HG03159 (cell line): ENCODE data around the gene TECPR1.

Source experiments
- ATAC-seq: cut with Tn5 transposase; IDR thresholded peaks from one replicate; pipeline ENCODE4 v1.9.1; 2021; ENCODE audit warnings: mild to moderate bottlenecking, moderate library complexity; ENCODE audit not compliant: unreplicated experiment

TECPR1 gene

DNA sequence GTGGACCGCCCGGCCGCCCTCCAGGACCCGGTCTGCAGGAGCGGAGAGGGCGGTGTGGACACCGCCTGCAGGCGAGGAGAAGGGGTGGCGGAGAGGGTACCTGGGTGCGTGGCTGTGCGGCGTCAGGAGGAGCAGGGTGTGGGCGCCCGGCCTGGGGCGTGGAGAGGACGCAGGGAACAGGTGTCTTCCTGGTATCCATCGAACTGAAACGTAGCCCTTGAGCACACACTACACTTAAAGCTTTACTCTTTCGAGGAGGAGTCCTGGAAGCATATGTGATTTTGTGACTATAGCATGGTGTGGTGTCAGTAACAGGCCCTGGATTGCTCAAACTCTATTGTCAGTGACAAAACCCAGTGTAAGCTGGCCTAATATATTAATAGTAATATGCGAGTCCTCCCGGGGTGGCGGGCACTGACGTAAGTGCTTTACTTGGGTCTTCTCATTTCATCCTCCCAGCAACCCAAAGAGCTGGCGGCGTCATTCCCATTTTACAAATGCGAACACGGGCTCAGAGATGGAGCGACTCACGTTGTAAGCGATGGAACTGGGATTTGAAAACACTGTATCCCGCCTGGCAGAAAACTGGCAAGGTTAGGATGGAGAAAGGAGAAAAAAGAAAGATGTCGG lies 508 bp upstream of the TECPR1 start:
- ATAC-seq, result peak; percentile 25

DNA sequence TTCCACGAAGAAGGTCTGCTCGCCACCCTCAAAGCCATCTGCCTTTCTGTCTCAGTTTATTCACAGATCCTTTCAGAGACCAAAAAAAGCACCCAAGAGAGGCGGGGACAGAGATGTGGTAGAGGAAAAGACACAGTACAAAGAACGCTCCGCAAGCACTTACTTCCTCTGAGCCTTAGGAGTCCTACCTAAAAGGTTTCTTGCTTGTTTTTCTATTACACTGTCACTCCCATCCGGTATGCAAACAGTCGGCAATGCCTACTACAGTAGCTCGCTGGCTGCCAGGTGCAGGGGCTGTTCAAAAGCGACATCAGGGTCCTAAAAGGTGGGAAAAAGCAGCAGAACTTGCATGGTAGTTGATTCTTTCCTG lies 816 bp downstream of the TECPR1 start:
- ATAC-seq, result peak; percentile 25

DNA sequence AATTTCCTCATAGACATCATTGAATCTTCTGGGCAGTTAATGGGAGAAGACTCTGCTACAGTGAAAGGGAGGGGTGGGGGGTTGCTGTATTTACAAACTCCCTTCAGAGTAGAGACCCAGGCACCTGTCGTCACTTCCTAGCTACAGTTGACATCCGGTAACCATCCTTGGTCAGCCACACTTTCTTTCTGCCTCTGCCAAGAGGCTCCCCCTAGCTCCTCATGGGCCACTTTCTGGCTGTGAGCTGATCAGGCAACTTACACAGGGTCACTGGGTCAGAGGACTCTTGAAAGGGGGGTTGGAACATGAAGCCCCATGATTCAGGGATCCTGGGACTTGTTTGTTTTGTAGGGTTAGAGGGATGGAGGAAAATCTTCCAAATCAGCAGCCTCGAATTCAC lies 1.2 kb downstream of the TECPR1 start:
- no peak for ATAC-seq

DNA sequence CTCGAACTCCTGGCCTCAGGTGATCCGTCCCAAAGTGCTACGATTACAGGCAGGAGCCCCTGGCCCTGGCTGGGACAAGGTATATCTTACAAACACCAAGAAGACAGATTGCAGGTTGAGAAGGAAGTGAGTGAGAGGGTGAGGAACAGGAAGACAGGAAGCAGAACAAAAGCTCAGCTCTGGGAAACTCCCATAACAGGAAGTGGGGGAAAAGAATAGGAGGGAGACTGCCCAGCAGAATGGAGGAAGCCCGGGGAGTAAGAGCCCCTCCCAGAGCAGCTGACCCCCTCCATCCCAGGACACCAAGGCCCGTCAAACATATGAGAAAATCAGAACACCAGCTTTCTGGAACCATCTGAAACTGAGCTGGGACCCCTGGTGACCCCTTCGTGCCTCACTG lies 2.9 kb downstream of the TECPR1 start:
- ATAC-seq, result no peak

DNA sequence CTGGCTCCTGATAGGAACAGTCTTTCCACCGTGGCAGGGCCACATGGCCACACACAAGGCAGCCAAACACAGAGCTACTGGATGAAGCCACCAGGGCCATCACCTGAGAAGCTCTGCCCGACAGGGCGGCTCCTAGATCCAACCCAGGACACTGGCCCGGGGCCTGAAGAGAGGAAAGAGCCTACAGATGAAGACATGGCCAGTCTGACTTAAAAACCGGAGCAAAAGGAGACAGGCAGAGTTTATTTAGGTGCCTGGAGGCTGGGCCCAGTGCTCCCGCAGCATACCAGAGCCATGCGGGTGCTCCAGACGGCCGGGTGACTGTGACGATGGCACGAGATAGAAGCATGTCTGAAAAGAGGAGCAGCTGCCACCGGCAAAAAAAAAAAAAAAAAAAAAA lies 3.9 kb downstream of the TECPR1 start:
- ATAC-seq, result no peak

DNA sequence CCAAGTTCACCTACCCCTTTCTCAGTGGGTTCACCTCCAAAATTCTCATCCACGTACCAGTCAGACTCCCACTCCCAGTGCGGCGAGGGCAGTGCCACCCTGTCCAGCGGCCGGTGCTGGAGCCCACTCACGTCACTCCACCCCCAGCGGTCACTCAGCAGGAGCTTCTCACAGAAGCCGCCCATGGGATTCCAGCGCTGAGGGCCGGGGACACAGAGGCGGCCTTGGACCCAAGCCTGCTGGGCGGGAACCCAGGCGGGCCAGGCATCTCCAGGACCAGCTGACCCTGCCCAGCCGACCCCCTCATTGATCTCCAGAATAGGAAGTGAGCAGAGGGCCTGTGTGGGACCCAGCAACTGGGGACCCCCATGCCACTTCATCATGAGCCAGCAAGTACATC lies 7.2 kb downstream of the TECPR1 start:
- ATAC-seq, result no peak

DNA sequence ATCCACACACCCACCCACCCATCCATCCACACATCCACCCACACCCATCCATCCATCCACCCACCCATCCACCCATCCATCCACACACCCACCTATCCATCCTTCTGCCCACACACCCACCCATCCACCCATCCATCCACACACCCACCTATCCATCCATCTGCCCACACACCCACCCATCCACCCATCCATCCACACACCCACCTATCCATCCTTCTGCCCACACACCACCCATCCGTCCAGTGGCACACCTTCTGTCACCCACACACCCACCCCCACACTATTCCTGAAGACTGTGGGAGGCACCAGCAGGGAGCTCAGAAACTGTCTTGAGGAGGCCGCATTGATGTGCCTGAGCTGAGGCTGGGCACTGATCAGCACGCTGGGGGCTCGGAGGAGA lies 9.1 kb downstream of the TECPR1 start:
- no peak for ATAC-seq

DNA sequence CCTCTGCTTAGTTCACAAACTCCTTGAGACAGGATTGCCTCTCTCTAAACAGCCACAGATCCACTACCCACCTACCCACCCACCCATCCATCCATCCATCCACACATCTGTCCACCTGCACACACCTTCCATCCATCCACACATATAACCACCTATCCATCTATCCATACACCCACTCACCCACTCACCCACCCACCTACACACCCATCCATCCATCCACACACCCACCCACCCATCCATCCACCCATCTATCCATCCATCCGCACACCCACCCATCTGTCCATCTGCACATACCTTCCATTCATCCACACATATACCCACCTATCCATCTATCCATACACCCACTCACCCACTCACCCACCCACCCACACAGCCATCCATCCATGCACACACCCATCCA lies 9.7 kb downstream of the TECPR1 start:
- ATAC-seq, result no peak

DNA sequence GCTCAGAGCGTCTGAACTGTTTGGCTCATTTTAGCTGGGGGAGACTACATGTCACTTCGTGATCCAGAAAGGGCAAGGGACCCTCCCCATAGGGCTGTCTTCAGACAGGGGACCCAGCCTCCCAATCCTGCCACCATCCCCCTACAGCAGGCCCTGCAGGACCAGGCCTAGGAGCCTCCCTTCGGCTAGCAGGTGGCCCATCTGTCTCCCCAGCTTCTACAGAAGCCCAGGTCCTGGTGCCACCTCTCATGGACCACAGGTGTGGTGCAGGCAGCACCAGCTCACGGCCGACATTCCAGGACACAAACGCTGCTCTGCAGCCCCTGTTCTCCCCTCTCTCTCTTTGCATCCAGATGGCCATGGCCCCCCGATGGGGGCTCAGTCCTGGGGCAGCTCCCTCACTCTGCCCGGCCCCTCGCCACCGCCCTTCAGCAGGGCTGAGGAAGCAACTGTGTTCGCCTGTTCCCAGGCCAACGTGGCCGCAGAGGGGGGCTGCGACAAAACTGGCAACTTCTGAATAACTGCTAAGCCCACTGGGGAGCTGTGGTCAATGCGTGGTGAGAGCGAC lies 10.3 kb downstream of the TECPR1 start:
- ATAC-seq, result no peak

DNA sequence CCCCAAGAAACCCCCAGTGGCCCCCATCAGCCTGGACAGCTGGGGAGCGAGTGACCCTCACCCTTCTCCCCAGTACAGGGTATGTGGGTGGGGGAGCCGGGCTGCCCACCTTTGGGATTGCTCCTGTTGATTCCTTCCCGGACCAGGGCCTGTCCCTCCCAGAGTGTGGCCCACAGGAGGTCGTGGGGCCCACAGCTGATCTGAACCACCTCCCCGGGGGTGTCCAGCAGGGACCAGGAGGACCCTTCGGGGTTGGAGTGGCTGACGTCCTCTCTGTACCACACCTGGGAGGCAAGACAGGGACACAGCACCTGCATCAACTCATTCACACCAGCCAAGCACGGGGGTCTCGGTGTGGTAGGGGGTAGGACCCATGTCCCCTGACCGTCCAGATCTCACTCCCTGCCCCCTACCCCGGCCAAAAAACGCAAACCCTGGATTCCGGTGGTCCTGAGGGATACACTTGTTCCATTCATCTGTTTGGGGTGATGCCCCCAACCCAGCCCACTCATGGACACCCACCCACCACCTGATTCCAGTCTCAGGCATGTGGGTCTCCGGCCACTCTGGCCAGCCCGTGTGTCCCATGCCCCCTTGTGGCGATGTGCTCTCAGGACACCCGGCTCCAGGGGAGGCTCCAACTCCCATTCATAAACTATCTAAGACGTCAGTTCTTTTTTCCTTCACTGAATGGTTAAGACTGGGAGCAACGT lies 10.9 kb downstream of the TECPR1 start:
- no peak for ATAC-seq

DNA sequence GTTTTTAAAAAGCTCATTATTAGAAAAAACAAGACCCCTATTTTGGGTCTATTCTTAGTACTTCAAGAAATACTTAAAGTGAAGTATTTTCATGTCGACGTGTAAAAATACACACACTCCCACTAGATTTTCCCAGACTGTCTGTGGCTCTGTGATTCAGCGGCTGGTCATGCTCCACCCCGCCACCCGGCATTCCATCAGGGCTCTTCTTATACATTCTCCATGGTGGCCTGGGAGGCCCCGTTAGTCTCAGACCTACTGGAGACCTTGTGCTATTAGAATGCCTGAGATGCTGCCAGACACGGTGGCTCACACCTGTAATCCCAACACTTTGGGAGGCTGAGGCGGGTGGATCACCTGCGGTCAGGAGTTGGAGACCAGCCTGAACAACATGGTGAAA lies 13.1 kb downstream of the TECPR1 start:
- ATAC-seq, result no peak

DNA sequence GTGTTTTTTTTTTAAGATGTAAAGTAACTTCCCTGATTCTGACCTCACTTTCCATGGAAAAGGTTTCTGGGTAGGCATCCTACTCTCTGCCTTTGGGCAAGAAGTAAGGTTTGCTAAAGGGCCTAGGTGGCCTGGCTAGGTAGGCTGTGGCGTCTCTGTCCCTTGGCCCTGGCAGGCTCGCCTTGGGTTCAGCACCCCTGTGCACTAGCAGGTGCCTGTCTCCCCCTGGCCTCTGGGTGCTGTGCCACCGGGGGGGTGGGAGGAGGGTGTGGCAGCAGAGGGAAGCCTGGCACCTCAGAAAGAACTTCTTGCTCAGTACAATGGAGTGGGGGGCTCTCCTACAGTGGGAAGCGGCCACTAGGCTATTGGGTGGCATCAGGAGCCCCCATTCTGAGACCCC lies 14.0 kb downstream of the TECPR1 start:
- no peak for ATAC-seq

DNA sequence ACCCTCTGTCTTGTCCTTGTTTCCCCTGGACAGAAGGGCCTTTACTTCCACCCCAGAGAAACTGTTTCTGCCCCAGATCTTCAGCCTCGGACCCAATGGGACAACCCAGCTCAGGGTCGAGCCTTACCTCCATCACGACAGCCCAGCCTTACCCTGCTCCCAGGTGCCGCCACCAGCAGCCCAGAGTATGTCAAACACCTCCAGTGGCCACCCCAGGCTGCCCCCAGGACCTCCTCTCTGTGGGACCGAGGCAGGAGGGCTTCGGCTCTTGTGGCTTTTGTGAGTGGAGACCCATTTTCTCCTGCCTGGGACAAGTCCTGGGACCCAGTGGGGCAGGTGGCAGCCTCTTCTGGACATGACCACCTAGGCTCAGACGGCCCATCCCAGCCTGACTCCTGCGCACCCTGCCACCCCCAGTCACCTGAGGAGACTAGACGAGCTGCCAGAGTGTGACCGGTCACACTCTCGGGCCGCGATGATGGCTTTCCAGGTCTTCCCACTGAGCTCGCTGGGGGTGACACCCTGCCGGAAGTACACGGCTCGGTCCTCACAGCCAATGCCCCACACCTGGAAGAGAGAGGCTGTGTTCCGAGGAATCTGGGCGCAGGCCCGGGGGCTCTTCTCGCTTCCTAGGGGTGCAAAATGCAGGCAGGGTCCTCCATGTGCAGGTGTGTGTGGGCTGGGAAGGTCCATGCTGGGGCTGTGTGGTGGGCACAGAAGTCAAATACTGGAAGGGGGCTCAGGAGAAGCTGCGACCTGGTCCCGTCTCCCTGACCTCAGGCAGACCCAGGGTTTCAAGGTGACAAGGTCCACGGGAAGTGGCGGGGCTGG lies 15.5 kb downstream of the TECPR1 start:
- no peak for ATAC-seq

DNA sequence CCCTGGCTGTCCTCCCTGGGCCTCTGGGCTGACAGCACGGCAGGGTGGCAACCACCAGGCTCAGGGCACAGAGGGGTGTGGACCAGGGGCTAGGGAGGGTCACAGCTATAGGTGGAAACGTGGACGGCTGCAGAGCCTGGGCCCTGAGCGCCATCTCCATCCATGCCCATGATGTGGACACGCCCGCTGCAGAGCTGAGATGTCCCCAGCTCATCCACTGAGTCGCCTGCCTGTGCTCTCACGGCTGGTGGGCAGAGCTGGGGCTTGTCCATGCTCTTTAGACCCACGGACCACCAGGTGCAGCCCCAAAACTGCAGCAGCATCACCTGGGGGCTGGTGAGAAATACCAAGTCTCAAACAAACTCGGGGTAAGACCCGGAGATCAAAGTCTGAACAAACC lies 16.1 kb downstream of the TECPR1 start:
- no peak for ATAC-seq

DNA sequence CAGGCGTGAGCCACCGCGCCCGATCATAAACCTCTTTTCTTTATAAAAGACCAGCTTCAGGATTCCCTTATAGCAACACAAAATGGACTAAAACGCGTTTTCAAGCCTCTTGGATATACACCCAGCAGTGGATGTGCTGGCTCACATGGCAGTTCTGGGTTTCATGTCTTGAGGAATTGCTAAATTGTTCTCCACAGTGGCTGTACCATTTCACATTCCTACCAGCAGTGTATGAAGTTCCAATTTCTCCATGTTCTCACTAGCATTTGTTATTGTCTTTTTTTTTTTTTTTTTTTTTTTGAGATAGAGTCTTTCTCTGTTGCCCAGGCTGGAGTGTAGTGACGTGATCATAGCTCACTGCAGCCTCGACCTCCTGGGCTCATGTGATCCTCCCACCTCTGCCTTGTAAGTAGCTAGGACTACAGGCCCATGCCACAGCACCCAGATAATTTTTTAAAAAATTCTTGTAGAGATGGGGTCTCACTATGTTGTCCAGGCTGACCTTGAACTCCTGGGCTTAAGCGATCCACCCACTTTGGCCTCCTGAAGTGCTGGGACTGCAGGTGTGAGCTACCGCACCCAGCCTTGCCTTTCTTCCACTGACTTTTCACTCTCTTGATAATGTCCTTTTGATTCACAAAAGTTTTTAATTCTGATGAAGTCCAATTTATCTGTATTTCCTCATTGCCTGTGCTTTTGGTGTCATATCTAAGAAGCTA lies 17.4 kb downstream of the TECPR1 start:
- no peak for ATAC-seq

DNA sequence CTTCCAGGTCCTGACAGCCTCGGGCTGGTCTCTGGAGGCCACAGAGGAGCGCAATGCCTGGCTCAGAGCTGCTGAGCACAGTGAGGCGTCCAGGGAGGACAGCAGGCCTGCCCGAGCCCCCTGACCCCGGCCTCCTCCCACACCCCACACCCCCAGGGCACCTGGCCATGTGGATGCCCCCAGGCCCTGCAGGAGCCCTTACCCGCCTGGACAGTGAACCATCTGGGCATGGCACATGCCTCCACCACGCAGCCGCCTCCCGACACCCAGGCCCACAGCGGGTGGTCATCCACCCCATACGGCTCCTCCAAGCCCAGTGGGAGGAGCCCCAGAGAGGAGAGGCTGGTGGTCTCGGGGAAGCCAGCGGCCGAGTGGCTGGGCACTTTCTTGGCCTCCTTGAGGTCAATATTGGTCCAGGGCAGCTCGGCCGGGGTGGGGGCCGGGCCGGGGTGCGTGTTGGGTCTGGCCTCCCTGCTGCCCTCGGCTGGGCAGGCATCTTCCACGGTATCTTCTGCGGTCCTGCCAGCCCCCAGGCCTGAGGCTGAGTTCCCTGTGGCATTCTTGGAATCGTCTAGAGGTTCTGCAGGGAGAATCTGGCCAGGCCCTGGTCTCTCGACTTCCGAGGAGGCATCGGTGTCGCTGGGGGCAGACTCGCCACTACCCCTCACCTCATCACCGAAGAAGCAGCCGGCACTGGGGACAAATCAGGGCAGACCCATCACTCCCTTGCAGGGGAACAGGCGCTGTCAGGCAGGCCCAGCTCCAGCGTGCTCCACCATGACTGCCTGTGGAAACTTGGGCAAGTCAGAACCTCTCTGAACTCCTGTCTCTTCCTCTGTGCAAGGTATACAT lies 18.6 kb downstream of the TECPR1 start:
- ATAC-seq, result no peak

DNA sequence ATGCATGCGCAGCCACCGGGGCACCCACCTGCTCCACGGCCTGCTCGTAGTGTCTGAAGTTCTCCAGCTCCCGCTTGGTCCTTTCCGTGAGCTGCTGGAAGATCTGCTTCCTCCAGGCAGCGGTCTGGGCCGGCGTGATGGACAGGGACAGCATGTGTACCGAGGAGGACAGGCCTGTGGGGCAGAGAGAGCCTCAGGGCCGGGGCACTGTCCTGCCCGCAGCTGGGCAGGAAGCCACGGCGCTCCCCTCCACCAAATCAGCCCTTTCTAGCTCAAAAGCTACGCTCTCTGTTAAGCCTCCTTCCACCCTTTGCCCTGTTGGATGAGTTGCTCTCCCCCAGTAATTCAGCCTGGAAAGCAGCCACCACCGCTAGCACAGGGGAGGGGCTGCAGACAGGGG lies 19.2 kb downstream of the TECPR1 start:
- ATAC-seq, result no peak

DNA sequence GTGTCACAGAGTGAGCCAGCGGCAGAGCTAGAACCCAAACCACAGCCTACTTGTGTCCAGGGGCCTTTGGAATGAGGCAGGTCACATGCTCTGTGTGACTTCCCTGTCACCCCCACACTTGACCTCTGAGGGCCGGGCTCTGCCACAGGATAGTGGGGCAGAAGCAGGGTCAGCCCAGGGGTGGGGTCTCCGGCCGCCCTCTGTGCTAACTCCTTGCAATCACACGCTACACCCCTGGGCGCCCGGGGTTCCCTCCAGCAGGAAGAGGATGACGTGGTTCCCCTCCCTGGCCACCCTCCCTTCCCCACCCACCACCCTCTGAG lies 19.8 kb downstream of the TECPR1 start:
- no peak for ATAC-seq

DNA sequence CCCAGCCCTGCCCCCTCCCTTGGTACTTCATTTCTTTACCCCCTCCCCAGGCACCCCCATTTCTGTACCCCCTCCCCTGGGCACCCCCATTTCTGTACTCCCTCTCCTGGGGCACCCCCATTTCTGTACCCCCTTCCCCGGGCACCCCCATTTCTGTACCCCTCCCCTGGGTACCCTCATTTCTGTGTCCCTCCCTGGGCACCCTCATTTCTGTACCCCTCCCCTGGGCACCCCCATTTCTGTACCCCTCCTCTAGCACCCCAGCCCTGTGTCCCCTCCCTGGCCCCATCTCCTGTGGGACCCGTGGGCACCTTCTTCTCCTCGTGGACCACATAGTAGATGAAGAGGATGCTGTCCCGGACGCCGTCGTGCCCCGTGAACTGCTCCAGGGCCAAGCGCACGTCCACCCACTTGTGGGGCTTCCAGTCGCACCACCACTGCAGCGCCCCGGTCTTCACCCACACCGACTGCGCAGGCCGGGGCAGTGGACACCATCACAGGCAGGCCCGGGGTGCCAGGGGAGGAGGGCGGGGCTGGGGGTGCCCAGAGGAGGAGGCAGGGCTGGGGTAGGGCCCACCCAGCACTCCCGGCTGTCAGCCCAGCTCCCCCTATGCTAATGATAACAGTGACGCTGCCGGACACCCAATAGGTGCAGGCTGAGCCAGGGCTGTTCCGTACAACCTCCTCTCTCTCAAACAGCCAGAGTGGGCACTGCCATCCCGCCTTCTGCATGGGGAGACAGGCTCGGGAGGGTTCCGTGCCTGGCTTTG lies 20.4 kb downstream of the TECPR1 start:
- ATAC-seq, result no peak
